ENCODE data around the gene ALPG.
"Not testable (repeated sequence)": the region's sequence is repeated elsewhere in the genome, so short reads cannot be mapped to it uniquely, and the experiment has no call there.

ALPG gene

GRCh38 chr2:232398293-232399034 is 8.2 kb upstream of the ALPG start:
- no peak for DNase-seq

DNA sequence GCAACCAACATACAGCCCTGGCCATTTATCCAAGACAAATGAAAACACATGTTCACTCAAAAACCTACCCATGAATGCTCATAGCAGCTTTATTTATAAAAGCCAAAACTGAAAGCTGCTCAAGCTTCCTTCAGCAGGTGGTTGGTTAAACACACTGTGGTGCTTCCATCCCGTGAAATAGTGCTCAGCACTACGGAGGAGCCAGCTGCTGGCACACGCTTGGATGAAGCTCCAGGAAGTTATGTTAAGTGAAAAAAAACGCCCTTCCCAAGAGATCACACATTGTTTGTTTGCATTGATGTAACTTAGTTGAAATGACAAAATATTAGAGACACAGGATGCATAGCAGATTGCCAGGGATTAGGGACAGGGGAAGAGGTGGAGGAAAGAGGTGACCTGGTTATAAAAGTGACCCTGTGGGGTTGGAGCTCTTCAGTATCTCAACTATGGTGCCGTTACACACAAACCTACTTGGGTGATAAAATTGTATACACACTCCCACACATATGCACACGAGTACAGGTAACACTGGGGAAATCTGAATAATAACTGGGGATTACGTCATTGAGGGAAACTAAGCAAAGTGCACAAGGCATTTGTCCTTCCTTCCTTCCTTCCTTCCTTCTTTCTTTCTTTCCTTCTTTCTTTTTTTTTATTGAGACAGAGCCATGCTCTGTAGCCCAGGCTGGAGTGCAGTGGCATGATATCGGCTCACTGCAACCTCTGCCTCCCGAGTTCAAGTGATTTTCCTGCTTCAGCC is 6.2 kb upstream of the ALPG start:
- no peak for DNase-seq

DNA sequence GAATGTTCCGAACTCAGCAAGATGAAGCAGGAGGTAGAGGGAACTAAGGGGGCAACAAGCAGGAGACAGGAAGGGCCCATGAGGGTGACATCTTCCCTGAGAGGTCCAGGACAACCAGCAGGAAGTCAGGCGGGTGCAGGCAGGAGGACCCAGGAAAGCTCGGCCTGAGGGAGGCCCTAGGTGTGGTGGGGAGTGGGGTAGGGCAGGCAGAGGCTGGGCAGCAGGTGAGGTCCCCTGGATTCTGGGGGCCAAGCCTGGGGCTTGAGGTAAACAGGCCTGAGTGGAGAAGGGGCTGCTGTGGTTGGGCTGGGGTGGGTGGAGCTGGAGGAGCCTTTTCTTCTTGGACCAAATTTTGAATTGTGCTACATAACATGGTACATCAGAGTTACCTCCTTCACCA is 4.1 kb upstream of the ALPG start:
- DNase-seq, result no peak

DNA sequence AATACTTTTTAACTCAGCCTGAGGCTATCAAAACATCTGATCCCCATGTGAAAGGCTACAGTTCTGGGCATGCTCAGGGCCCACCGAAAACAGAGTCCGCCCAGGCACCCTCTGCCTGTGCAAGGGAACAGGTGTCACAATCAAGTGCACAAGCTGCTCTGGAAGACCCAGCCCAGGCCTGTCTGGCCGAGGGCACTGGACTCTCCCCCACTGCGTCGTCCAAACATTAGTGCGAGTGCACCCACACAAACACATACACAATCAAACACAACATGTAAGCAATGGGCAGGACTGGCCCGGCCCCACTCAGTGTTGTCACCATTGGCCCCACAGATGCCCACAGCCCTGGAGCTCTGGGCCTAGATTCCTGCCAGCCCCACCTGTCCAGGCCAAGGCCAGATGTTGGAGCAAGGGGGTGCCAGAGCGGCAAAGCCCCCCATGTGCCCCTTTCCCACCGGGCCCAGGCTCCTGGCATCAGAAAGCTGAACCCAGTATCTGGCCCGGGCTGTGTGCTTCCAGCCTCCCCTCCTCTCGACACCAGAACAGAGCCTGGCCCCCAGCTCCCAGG is 617 bp upstream of the ALPG start:
- DNase-seq, result no peak

- not testable (repeated sequence) for DNase-seq
These were observed 945 bp downstream of the ALPG start for GRCh38 chr2:232407428-232408150.

DNA sequence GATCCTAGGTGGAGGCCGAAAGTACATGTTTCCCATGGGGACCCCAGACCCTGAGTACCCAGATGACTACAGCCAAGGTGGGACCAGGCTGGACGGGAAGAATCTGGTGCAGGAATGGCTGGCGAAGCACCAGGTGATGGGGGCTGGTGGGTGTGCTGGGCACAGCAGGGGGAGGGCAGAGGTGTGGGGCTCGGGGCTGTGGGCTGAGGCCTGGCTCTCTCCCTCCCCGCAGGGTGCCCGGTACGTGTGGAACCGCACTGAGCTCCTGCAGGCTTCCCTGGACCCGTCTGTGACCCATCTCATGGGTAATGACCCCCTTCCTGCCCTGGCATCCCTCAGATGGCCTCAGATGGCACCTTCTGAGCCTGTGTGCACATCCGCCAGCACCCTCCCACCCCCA is 1.6 kb downstream of the ALPG start:
- not testable (repeated sequence) for DNase-seq

- DNase-seq, result not testable (repeated sequence)
These were observed 3.0 kb downstream of the ALPG start for GRCh38 chr2:232409617-232410016.

- DNase-seq, result no peak
These were observed 3.7 kb downstream of the ALPG start for GRCh38 chr2:232410238-232410900.

- no peak for DNase-seq
These were observed 5.4 kb downstream of the ALPG start for GRCh38 chr2:232411901-232412629.

- no peak for DNase-seq
These were observed 6.3 kb downstream of the ALPG start for GRCh38 chr2:232412986-232413385.

GRCh38 chr2:232415138-232415690 is 8.6 kb downstream of the ALPG start:
- DNase-seq, result no peak

- no peak for DNase-seq
These were observed 9.3 kb downstream of the ALPG start for GRCh38 chr2:232415736-232416520.

DNA sequence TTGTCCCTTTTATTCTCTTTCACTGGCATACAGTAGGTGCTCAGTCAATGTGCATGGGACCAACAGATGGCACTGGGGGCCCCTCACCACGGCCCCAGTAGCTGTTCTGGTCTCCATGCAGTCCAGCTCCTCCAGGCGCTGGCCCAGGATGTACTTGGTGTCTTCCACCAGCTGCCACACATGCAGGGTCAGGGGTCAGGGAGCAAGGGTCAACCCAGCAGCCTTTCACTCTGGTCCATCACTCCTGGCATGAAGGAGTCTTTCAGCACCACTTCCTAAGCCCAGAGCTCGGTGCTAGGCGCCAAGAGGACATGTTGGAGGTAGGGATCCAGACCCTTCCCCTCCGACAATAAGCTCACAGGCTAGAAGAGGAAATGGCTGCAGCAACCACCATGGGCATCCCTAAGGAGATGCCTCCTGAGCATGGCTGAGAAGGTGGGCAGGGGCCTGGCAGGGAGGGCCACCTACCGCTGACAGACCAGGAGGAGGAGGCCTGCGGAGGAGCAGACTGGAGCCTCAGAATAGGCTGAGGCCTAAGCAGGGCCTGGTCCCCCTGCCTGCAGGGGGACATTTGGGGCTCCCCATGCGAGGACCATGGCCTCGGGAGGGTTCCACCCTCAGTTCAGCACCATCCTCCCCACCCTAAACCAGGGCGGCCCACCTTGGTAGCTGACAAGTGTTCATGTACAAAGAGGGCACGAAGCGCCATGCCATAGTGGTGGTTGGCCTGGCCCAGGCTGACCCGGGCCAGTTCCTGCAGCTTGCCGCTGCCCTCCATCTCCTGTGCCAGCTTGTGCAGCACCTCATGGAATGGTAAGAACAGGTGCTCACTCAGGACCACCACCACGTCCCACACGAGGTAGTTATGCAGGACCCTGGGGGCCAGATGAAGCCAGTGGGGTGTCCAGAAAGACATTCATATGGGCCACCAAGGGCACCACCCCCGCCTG is 10.2 kb downstream of the ALPG start:
- DNase-seq, result no peak

DNA sequence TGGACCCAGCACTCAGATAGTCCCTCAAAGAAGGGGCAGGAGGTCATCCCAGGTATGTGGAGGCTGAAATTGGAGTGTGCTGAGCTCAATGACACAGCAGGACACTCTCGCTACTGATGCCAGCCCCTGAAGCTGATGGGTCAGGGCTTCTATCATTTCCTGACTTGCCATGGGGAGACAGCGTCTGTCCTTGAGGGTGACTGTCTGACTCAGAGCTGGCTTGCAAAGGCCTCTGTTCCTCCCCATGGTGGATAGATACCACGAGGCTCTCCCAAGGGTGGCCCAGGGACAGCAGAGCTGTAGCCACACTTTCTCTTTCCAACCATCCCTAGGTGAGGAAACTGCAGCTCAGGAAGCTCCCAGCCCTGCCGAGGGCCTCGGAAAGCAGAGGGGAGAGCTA is 10.8 kb downstream of the ALPG start:
- DNase-seq, result no peak

GRCh38 chr2:232418056-232418455 is 11.4 kb downstream of the ALPG start:
- DNase-seq, result no peak

- no peak for DNase-seq
These were observed 12.0 kb downstream of the ALPG start for GRCh38 chr2:232418466-232419244.

DNA sequence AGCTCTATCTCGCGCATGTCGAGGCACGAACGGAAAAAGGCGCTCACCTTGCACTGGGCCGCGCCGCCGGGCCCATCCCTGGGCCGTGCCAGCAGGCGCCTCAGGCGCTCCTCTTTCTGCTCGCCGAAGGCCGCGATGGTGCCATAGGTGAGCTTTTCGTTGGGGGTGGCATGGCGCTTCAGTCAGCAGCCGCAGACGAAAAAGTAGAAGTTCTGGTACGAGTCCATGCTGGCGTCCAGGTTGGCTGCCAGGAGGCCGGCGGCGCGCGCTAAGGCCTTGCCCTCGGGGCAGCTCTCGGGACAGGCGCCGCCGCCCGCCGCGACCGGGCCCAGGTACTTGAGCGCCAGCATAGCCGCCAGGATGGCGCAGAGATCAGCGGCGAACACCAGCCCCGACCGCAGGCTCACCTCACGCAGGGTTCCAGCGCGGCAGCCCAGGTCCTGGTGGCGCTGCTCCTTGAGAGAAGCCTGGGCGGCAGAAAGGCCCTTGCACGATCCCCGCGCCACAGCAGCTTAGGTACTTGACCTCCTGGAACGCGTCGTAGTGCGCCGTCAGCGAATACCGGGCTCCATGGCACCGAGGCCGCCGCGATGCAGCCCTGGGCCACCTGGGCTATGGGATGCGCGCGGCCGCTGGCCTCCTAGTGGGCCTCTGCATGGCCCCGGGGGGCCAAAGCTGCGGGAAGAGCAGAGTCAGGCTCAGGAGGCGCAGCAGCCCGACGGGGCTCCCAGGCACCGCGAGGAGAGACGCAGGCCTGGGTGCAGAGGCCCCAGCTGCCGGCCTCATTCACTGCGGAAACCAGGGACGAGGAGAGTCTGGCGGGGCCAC is 12.8 kb downstream of the ALPG start:
- no peak for DNase-seq

- DNase-seq, result no peak
These were observed 13.4 kb downstream of the ALPG start for GRCh38 chr2:232420073-232420454.

All from CD4-positive, alpha-beta T cell treated with Interleukin-4 for 4 hours (primary cell).